Endometrial microvascular endothelial cells (primary cell): ENCODE measurements around the gene ADPRHL1. TPM values are rescaled to one million over a fixed set of nuclear protein-coding genes. Genes with fewer than 3 reads are reported as not detected.
"Not testable (repeated sequence)": the region's sequence is repeated elsewhere in the genome, so short reads cannot be mapped to it uniquely, and the experiment has no call there.

Experiments used
- in situ Hi-C: cut with HindIII; loops from 2 replicates; pipeline ENCODE4 v1.10.0; 2017; ENCODE audit warnings: low sequenced_read_pairs, low pct_unique_long_range_greater_than_20kb; ENCODE audit errors: inconsistent ontology term
- total RNA-seq: library from RNA; depleted of rRNA; stranded (reverse); fragments of >200 nt; gene quantifications from one replicate; pipeline ENCODE4 v1.2.3, GENCODE V29; 2015; ENCODE audit errors: inconsistent ontology term

Gene ADPRHL1
- total RNA-seq, 1 donor from 2014 or later = 17.5 TPM

GRCh38 chr13:113394339-113394640, 59.0 kb downstream of the ADPRHL1 start:
- in situ Hi-C loops = no loop called here

GRCh38 chr13:113393563-113394338, 59.5 kb downstream of the ADPRHL1 start:
- in situ Hi-C loops = no loop called here

- in situ Hi-C loops = no loop called here
Observed at GRCh38 chr13:113393226-113393562, 60.1 kb downstream of the ADPRHL1 start.

GRCh38 chr13:113390874-113391497, 62.3 kb downstream of the ADPRHL1 start:
- in situ Hi-C loops = no loop called here

GRCh38 chr13:113389586-113389985, 63.7 kb downstream of the ADPRHL1 start:
- in situ Hi-C loops = not testable (repeated sequence)

- in situ Hi-C loops = no loop called here
Observed at GRCh38 chr13:113387396-113387795, 65.9 kb downstream of the ADPRHL1 start.

GRCh38 chr13:113383089-113383488, 70.2 kb downstream of the ADPRHL1 start:
- in situ Hi-C loops = no loop called here

- in situ Hi-C loops = not testable (repeated sequence)
Observed at GRCh38 chr13:113382542-113382941, 70.7 kb downstream of the ADPRHL1 start.

GRCh38 chr13:113378825-113379224, 74.5 kb downstream of the ADPRHL1 start:
- in situ Hi-C loops = no loop called here

- in situ Hi-C loops = no loop called here
Observed at GRCh38 chr13:113374511-113375175, 78.6 kb downstream of the ADPRHL1 start.

- in situ Hi-C loops = no loop called here
Observed at GRCh38 chr13:113373811-113374485, 79.3 kb downstream of the ADPRHL1 start.

GRCh38 chr13:113371701-113372100, 81.6 kb downstream of the ADPRHL1 start:
- in situ Hi-C loops = not testable (repeated sequence)

- in situ Hi-C loops = no loop called here
Observed at GRCh38 chr13:113371061-113371460, 82.2 kb downstream of the ADPRHL1 start.

GRCh38 chr13:113369881-113370280, 83.4 kb downstream of the ADPRHL1 start:
- in situ Hi-C loops = no loop called here

GRCh38 chr13:113369189-113369588, 84.1 kb downstream of the ADPRHL1 start:
- in situ Hi-C loops = no loop called here

- in situ Hi-C loops = not testable (repeated sequence)
Observed at GRCh38 chr13:113368353-113368752, 84.9 kb downstream of the ADPRHL1 start.

- in situ Hi-C loops = no loop called here
Observed at GRCh38 chr13:113367771-113368170, 85.5 kb downstream of the ADPRHL1 start.

GRCh38 chr13:113367020-113367560, 86.2 kb downstream of the ADPRHL1 start:
- in situ Hi-C loops = no loop called here

- in situ Hi-C loops = no loop called here
Observed at GRCh38 chr13:113365971-113366588, 87.2 kb downstream of the ADPRHL1 start.
